Left lobe of liver (tissue), 2 donors: ENCODE measurements around the gene FBXW11. TPM values are rescaled to one million over a fixed set of nuclear protein-coding genes. Genes with fewer than 3 reads are reported as not detected.
"Not testable (repeated sequence)": the region's sequence is repeated elsewhere in the genome, so short reads cannot be mapped to it uniquely, and the experiment has no call there.

ENCODE experiments used
- ATAC-seq: fragments of 200-7000 bp; cut with Tn5 transposase; one replicate; pipeline ENCODE4 v1.9.1; 2020; ENCODE audit warnings: mild to moderate bottlenecking, moderate library complexity
- DNase-seq: peaks from one replicate; pipeline ENCODE4 v3.0.0-alpha.2; 2020; ENCODE audit warnings: low spot score
- total RNA-seq: library from RNA; stranded (reverse); gene quantifications from one replicate; pipeline ENCODE4 v1.2.1, GENCODE V29; 2021
- donor health status: DM: no; HTN: no; CAD: no; lungs with moderate emphysema.
- donor health status: DM: no; HTN: yes; CAD: no.

The FBXW11 gene
- total RNA-seq, 1 donor from 2014 or later, result 21.9 TPM

DNA sequence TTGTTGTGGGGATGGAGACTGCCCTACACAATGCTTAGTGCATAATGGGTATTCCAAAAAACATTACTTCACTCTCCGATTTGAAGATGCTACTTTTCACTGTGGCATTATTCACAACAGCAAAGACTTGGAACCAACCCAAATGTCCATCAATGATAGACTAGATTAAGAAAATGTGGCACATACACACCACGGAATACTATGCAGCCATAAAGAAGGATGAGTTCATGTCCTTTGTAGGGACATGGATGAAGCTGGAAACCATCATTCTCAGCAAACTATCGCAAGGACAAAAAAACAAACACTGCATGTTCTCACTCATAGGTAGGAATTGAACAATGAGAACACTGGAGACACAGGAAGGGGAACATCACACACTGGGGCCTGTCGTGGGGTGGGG, 90.7 kb downstream of the FBXW11 start:
- not testable (repeated sequence) for ATAC-seq, DNase-seq

- DNase-seq (no peak), ATAC-seq (no peak)
Measured at GRCh38 chr5:171914726-171915338, 91.6 kb downstream of the FBXW11 start.

GRCh38 chr5:171913987-171914273, 92.5 kb downstream of the FBXW11 start:
- DNase-seq, result no peak
- peak; percentile 45 for ATAC-seq

DNA sequence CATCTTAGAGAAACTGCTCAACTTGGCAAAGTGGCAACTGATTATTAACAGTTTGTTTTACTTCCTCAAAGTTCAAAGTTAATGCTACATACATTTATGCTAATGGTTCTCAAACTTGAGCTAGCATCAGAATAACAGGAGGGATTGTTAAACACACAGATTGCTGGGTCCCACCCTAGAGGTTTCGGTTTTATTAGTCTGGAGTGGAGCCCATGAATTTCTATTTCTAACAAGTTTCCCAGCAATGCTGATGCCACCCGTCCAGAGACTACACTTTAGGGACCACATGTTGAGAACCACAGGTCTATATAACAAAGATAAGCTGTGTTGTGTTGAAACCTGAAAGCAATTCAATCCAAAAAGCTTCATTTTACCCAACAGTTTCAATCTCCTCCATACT, 95.3 kb downstream of the FBXW11 start:
- no peak for DNase-seq
- no peak for ATAC-seq

GRCh38 chr5:171908638-171909037, 97.8 kb downstream of the FBXW11 start:
- ATAC-seq, result no peak
- DNase-seq, result no peak

DNA sequence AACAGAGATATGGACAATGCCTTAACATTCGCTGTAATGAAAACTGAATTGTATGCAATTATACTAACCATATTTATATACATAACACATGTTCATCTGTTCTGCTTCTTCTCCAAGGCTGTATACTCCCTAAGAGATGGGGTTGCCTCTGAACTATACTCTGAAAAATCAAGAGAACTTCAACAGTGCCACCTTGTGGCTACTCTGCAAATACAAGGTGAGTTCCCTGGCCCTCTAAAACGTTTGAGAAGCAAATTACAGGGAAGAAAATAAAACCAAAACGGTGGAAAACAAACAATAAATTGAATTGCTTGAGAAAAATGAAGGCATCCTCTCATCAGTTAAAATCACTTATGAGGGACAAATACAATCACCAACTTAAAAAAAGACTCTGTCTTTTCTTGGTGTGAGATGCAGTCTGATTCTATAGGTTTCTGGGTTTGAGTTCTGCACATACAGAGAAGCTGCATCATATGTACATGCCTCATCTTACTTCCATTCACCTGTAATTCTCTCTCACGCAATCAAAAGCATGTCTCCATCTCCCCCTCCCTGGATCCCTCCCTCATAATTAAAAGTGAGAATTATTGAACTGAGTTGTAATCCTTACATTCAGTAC, 98.6 kb downstream of the FBXW11 start:
- ATAC-seq, result peak; percentile 86
- no peak for DNase-seq

GRCh38 chr5:171906703-171907590, 99.5 kb downstream of the FBXW11 start:
- no peak for ATAC-seq
- DNase-seq, result no peak

DNA sequence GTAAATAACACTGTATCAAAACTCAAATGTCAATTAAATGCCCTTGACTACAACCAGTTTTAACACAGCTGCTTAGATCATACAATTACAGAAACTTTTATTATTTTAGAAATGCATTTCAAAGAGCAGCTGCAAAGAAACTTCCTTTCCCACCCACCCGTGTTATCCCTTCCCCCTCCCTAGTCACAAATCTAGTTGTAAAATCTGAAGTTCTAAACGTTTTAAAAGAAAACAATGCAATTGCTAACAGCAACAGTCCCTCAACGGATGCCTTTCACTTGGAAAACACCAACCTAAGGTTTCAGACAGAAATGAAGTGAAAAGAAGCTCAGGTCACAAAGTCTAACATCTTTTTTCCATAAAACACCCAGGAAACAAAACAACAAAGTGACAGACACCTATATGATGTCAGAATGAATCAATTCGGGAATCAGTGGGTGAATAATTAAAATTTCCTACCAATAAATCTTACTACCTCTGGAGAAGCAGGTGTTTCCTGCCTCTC, 100.3 kb downstream of the FBXW11 start:
- ATAC-seq (no peak), DNase-seq (no peak)

- no peak for DNase-seq
- ATAC-seq, result no peak
Measured at GRCh38 chr5:171904886-171905285, 101.6 kb downstream of the FBXW11 start.

DNA sequence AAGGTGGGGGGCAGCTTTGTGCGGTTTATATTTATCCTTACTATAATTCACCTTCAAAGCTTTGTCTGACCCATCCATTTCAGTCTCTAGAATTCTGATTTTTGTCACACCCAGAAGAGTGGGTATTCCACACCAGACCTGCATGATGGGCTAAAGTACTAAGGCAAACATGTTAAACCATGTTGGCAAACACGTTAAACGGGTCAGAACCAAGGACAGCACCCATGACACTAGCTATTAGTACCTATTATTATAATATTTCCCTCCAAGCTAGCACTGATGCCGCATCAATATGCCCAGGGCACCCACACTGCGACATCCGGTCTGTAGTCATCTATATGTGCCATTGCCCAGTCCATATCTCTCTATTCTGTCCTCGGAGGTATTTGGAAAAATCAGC, 104.7 kb downstream of the FBXW11 start:
- ATAC-seq, result no peak

DNA sequence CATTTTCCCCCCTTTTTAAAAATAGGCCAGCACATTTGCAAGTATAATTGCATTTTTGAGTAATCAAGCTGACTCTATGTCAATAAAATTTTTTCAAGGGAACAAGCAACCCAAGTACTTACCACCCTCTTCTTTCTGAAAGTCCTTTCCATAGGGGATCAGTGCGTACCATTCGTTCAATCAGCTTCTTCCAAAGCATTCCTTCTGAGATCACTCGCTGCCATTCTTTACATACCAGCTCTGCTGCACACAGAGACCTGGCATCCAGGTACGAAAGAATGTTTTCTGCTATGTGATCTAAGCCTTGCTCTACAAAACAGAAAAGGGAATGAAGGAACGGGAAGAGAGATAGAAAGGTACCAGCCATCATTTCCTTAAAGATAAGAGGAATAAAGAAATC, 106.6 kb downstream of the FBXW11 start:
- DNase-seq, result no peak
- ATAC-seq, result no peak

More for the DNA sequence above, 104.7 kb downstream of the FBXW11 start:
- no peak for DNase-seq

DNA sequence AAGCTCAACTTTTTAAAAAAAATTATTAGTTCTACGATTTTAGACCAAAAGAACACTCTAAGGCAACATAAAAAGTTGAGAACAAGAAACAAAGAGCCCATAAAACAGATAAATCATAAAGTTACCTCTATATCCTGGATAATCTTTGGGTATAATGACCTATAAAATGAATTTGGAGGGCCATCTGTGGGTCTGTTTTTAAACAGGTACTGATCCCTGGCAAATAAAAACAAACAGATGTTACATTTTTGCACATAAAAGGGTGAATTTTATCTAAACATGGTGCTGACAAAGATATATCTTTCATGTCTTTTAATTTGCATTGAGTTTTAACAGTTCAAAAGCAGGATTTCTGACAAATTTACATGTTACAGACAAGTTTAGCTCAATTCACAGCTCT, 107.6 kb downstream of the FBXW11 start:
- DNase-seq, result no peak
- ATAC-seq, result no peak

DNA sequence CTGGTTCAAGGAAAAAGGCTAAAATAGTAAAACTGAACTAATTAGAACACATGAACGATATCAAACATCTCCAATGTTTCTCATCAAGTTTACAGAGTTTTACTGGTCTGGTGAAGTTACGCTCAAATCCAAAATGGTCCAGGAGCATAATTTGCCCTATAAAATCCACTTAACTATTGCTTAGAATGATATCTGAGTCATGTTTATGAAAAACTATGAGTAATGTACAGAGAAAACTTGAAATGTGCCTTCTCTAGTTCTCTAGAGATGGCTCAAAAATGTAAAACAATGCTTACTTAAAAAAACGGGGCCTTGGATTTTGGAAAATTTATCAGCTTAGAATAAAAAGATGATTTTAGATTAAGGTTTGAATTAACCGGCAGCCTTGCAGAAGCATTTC, 108.1 kb downstream of the FBXW11 start:
- no peak for DNase-seq
- ATAC-seq, result no peak

- no peak for ATAC-seq
- DNase-seq, result no peak
Measured at GRCh38 chr5:171897231-171897630, 109.2 kb downstream of the FBXW11 start.

DNA sequence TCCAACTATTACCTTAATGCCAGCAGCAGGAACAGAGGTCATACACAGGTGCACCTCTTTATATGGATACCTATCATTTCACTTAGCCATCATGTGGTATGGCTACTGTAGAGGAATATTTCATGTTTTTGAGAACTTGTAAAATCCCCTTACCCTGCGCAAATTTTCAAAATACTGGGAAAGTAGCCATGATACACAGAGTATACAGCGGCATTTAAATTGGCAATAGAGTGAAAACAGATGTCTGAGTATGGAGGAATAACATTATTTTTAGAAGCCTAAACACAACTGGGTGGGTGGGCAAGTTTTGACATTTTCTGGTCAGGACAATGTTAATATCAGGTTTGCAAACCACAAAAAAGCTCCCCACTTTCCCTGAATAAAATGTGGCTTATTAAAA, 111.4 kb downstream of the FBXW11 start:
- ATAC-seq, result no peak
- no peak for DNase-seq

- DNase-seq, result no peak
- no peak for ATAC-seq
Measured at GRCh38 chr5:171893290-171893886, 113.0 kb downstream of the FBXW11 start.

GRCh38 chr5:171891595-171891994, 114.8 kb downstream of the FBXW11 start:
- ATAC-seq (peak; percentile 73), DNase-seq (no peak)

DNA sequence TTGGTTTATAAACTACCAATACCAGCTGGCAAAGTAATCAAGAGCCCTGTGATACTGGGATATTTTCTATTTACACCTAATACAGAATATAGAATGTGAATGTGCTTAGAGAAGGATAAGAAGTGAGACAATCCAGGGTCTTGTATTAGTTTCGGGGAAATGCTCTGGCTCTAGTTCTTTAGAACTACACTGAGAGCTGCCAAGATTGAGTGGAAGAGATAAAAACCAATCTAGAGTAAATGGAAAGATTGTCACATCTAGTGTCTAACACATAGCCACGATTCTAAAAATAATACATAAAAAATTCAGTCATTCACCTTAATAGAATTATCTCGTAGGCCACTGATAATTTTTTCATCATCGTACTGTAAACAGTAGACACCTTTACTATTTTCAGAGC, 115.3 kb downstream of the FBXW11 start:
- ATAC-seq (peak; percentile 18), DNase-seq (no peak)

GRCh38 chr5:171888051-171888481, 118.4 kb downstream of the FBXW11 start:
- DNase-seq (no peak), ATAC-seq (no peak)

DNA sequence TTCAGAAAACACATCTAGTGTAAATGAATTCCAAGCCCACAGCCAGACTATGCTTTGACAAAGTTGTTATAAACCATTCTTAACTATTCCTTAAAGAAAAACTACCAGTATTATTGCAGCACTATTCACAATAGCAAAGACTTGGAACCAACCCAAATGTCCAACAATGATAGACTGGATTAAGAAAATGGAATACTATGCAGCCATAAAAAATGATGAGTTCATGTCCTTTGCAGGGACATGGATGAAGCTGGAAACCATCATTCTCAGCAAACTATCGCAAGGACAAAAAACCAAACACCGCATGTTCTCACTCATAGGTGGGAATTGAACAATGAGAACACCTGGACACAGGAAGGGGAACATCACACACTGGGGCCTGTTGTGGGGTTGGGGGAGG, 120.4 kb downstream of the FBXW11 start:
- ATAC-seq, DNase-seq: not testable (repeated sequence)

DNA sequence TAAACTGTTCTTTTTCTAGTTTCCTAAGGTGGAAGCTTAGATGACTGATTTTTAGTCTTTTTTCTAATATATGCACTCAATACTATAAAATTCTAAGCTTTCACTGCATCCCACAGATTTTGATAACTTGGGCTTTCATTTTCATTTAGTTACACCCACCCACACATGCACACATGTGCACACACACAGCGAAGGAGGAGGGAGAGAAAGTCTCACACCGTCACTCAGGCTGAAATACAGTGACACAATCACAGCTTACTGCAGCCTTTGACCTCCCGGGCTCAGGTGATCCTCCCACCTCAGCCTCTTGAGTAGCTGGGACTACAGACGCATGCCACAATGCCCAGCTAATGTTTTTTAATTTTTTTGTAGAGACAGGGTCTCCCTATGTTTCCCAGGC, 124.3 kb downstream of the FBXW11 start:
- peak; percentile 52 for ATAC-seq

More for the DNA sequence above, 124.3 kb downstream of the FBXW11 start:
- no peak for DNase-seq
